CD4-positive, alpha-beta T cell treated with Interleukin-4 for 4 hours (primary cell): ENCODE data around the gene VIT.
"Not testable (repeated sequence)": the region's sequence is repeated elsewhere in the genome, so short reads cannot be mapped to it uniquely, and the experiment has no call there.

Experiments used
- DNase-seq: peaks from one replicate; pipeline ENCODE4 v3.0.0-alpha.2; 2020

The VIT gene

GRCh38 chr2:36678856-36679255 is 17.7 kb upstream of the VIT start:
- no peak for DNase-seq

GRCh38 chr2:36680012-36680411 is 16.5 kb upstream of the VIT start:
- DNase-seq = no peak

- DNase-seq = no peak
These were observed 13.9 kb upstream of the VIT start for GRCh38 chr2:36682562-36682961.

GRCh38 chr2:36683002-36683401 is 13.5 kb upstream of the VIT start:
- DNase-seq = no peak

- DNase-seq = not testable (repeated sequence)
These were observed 8.2 kb upstream of the VIT start for GRCh38 chr2:36688291-36688690.

- DNase-seq = not testable (repeated sequence)
These were observed 7.5 kb upstream of the VIT start for GRCh38 chr2:36689013-36689412.

- no peak for DNase-seq
These were observed 4.4 kb upstream of the VIT start for GRCh38 chr2:36692121-36692520.

- DNase-seq = no peak
These were observed 2.7 kb upstream of the VIT start for GRCh38 chr2:36693825-36694224.

GRCh38 chr2:36695746-36696415 is 626 bp upstream of the VIT start:
- no peak for DNase-seq

GRCh38 chr2:36697424-36698066 is 1.0 kb downstream of the VIT start:
- DNase-seq = no peak

- no peak for DNase-seq
These were observed 2.5 kb downstream of the VIT start for GRCh38 chr2:36698993-36699392.

- no peak for DNase-seq
These were observed 3.8 kb downstream of the VIT start for GRCh38 chr2:36700311-36700710.

GRCh38 chr2:36701391-36701795 is 4.9 kb downstream of the VIT start:
- no peak for DNase-seq

- DNase-seq = no peak
These were observed 5.4 kb downstream of the VIT start for GRCh38 chr2:36701918-36702317.

GRCh38 chr2:36702781-36703180 is 6.3 kb downstream of the VIT start:
- no peak for DNase-seq

GRCh38 chr2:36704475-36705150 is 8.1 kb downstream of the VIT start:
- no peak for DNase-seq

GRCh38 chr2:36705326-36706020 is 9.0 kb downstream of the VIT start:
- DNase-seq = no peak

- DNase-seq = no peak
These were observed 9.7 kb downstream of the VIT start for GRCh38 chr2:36706021-36706876.

- DNase-seq = no peak
These were observed 10.5 kb downstream of the VIT start for GRCh38 chr2:36707050-36707449.

GRCh38 chr2:36708041-36708741 is 11.7 kb downstream of the VIT start:
- no peak for DNase-seq

GRCh38 chr2:36710858-36711515 is 14.5 kb downstream of the VIT start:
- DNase-seq = no peak
